PFSK-1 (cell line): Measurements from ENCODE around the gene SMTN.

Source experiments
- FOXP2 ChIP-seq: optimal IDR thresholded peaks from 2 replicates; pipeline ENCODE3; 2011; ENCODE audit warnings: borderline replicate concordance, control low read depth, inconsistent platforms; ENCODE audit not compliant: insufficient read depth; ENCODE audit errors: extremely low read length, extremely low read depth
- POLR2AphosphoS5 ChIP-seq: IDR thresholded peaks from 2 replicates; pipeline ENCODE4 v1.6.1; 2012; ENCODE audit warnings: low read depth, mild to moderate bottlenecking, control low read depth, low read length, moderate library complexity
- SIN3A ChIP-seq: IDR thresholded peaks from 2 replicates; pipeline ENCODE4 v1.6.1; 2012; ENCODE audit warnings: mild to moderate bottlenecking, low read length, moderate library complexity, borderline replicate concordance; ENCODE audit not compliant: insufficient read depth
- TAF1 ChIP-seq: IDR thresholded peaks from 2 replicates; pipeline ENCODE4 v1.6.1; 2012; ENCODE audit warnings: low read length, control low read depth, borderline replicate concordance; ENCODE audit not compliant: insufficient read depth
- TF ChIP-seq, protein P1 (sequence below), 2 experiments: IDR thresholded peaks; 2 replicates each; pipeline versions ENCODE4 v1.6.1 to v1.8.0; 2011 to 2012; ENCODE audit warnings: low read depth in 2 of 2, low read length in 2 of 2, control low read depth in 1 of 2, inconsistent platforms in 1 of 2, mild to moderate bottlenecking in 1 of 2, moderate library complexity in 1 of 2; ENCODE audit not compliant: insufficient read depth in 1 of 2

SMTN gene

DNA sequence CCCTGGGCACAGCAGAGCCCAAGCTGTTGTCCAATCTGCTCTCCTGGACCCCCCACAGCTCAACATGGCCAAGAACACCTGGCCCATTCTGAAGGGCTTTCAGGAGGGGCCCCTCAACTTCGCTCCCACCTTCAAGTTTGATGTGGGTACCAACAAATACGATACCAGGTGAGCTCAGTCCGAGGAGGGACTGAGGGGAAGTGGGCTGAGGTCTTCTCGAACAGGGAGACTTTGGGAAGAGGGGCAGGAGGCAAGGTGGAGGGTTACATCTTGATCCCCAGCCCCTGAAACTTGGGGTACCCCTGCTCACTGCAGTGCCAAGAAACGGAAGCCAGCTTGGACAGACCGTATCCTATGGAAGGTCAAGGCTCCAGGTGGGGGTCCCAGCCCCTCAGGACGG lies 47.0 kb downstream of the SMTN start:
- TF ChIP-seq FOXP2 (no peak), SIN3A (no peak), TAF1 (no peak), POLR2AphosphoS5 (no peak)
- TF ChIP-seq, protein P1, sequence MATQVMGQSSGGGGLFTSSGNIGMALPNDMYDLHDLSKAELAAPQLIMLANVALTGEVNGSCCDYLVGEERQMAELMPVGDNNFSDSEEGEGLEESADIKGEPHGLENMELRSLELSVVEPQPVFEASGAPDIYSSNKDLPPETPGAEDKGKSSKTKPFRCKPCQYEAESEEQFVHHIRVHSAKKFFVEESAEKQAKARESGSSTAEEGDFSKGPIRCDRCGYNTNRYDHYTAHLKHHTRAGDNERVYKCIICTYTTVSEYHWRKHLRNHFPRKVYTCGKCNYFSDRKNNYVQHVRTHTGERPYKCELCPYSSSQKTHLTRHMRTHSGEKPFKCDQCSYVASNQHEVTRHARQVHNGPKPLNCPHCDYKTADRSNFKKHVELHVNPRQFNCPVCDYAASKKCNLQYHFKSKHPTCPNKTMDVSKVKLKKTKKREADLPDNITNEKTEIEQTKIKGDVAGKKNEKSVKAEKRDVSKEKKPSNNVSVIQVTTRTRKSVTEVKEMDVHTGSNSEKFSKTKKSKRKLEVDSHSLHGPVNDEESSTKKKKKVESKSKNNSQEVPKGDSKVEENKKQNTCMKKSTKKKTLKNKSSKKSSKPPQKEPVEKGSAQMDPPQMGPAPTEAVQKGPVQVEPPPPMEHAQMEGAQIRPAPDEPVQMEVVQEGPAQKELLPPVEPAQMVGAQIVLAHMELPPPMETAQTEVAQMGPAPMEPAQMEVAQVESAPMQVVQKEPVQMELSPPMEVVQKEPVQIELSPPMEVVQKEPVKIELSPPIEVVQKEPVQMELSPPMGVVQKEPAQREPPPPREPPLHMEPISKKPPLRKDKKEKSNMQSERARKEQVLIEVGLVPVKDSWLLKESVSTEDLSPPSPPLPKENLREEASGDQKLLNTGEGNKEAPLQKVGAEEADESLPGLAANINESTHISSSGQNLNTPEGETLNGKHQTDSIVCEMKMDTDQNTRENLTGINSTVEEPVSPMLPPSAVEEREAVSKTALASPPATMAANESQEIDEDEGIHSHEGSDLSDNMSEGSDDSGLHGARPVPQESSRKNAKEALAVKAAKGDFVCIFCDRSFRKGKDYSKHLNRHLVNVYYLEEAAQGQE (IDR thresholded peaks at IDR 0.05; ENCODE audit: insufficient read depth in 1 of 2, low read depth in 2 of 2, low read length in 2 of 2) = no peak

DNA sequence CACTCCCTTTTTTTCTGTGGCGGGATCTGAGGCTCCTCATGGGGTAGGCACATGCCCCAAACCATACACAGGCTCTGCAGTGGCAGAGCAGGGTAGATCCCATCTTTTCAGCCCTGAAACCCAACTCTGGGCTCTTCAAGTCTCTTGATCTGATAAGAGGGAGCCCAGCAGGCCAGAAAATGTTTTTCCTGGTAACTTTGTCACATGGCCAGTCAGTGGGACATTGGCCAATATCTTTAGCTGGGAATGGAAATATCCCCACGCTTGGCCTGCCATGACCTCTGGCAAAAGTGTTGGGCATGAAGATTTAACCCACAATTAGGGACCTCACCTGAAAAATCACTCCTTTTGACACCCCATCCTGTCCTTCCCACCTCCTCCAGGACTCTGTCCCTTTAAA lies 49.8 kb downstream of the SMTN start:
- TF ChIP-seq TAF1 = no peak
- TF ChIP-seq POLR2AphosphoS5 = no peak
- no peak for TF ChIP-seq SIN3A
- no peak for TF ChIP-seq FOXP2
- TF ChIP-seq, protein P1 (IDR thresholded peaks at IDR 0.05; ENCODE audit: insufficient read depth in 1 of 2, low read depth in 2 of 2, low read length in 2 of 2) = no peak

DNA sequence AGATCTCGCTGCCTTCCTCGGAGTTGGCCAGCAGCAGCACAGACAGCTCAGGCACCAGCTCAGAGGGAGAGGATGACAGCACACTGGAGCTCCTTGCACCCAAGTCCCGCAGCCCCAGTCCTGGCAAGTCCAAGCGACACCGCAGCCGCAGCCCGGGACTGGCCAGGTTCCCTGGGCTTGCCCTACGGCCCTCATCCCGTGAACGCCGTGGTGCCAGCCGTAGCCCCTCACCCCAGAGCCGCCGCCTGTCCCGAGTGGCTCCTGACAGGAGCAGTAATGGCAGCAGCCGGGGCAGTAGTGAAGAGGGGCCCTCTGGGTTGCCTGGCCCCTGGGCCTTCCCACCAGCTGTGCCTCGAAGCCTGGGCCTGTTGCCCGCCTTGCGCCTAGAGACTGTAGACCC lies 52.8 kb downstream of the SMTN start:
- no peak for TF ChIP-seq FOXP2
- TF ChIP-seq, protein P1 (IDR thresholded peaks at IDR 0.05; ENCODE audit: insufficient read depth in 1 of 2, low read depth in 2 of 2, low read length in 2 of 2) = no peak
- no peak for TF ChIP-seq POLR2AphosphoS5
- TF ChIP-seq TAF1 = no peak
- no peak for TF ChIP-seq SIN3A

DNA sequence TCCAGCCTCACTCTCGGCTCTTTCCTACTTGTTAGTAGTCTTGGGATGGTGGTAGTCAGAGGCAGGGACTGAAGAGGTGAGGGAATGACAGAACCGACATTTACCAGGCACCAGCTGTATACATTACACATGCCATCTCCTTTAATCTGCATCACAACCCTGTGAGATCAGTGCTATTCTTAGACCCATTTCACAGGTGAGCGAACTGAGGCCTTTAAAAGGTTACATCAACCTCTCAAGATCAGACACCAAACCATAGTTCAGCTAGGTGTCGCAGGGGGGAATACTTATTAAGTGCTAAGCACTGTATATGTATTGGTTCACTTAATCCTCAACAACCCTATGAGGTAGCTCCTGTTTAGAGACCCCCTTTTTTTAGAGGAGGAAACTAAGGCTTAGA lies 53.6 kb downstream of the SMTN start:
- TF ChIP-seq, protein P1 (IDR thresholded peaks at IDR 0.05; ENCODE audit: insufficient read depth in 1 of 2, low read depth in 2 of 2, low read length in 2 of 2) = no peak
- no peak for TF ChIP-seq FOXP2
- TF ChIP-seq POLR2AphosphoS5 = no peak
- TF ChIP-seq SIN3A = no peak

DNA sequence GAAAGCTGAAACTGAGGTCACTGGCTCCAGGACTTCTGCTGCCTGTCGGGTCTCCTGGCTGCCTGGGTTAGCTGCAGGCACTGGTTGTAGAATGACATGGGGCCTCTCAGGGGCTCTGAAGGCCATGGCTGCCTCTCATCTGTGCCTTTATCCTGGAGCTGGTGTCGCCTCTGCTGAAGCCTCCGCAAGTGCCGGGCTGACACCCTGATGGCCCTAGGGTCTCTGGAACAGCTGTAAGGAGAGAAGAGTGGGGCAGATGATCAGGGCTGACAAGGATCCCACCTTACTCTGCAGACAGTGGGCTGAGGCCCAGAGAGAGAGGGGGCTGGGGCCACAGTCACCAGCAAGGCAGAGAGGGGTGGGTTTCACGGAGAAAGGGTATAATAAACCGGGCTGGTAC lies 54.6 kb downstream of the SMTN start:
- TF ChIP-seq TAF1 (no peak), SIN3A (no peak), FOXP2 (no peak), POLR2AphosphoS5 (no peak)
- TF ChIP-seq, protein P1 (IDR thresholded peaks at IDR 0.05; ENCODE audit: insufficient read depth in 1 of 2, low read depth in 2 of 2, low read length in 2 of 2) = no peak
